ENCODE measurements around the gene DNAJB8.

DNA sequence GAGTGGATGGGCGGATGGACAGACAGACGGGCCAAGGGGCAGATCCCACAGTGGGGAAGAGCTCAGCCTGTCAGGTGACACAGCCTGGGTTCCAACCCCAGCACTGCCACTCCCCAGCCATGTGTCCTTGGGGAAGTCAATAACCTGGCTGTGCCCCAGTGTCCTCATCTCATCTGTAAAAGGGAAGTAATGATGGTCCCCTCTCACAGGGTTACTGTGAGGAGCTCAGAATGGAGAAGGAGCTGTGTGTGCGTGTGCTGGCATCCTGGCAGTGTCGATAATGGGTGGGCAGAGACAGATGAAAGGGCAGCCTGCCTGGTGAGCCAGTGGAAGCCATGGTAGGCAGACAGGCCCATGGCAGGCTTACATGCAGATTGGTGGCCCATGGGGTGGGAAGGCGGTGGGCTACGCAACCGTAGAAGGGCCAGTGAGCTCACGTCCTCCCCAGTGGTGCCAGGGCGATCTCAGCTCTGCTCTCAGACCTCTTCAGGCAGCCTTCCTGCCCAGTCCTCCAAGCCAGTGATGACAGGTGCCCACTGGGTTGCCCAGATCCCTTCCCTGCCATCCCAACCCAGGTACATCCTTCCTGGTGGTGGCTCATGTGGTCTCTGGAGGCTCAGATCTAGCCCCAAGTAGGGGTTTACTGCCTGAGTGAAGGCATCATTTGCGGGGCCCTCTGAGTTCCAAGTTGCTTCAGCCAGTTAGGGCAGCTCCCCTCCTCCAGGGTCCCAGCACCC lies 2.3 kb upstream of the DNAJB8 start:
- no peak for TF ChIP-seq CTCF (IDR thresholded peaks at IDR 0.05)
- TF ChIP-seq POLR2AphosphoS5 (IDR thresholded peaks at IDR 0.05), result no peak
